ENCODE results near the gene LRRC8E.

Gene LRRC8E

DNA sequence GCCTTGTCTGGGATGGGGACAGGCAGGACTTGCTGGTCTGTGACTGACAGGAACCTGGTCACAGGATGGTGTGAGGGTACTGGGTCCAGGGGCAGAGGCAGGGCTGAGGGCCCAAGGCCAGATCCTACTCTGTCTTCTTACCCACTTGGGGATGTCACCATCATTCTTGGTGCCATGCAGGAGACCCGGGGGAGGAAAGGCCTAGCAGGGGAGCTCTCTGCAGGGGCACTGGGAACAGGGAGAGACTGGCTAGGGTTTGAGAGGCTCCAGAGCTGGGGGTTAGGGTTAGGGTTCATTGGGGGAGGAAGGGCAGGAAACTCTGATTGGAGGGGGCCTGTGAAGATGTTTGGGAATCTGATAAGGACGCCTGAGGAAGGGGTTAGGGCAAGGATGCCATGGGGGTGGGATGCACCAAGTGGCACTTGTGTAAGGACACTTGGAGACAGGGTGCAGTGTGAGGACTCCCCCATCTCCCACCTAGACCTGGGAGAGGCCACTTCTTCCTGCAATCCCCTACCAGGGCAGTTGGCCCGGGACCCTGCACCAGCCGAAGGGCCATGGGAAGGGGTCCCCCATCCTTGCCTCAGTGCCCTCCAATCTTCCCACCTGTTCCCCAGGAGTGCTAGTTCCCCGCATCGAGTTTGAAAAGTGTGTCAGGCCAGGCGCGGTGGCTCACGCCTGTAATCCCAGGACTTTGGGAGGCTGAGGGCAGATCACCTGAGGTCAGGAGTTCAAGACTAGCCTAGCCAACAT is 21.0 kb upstream of the LRRC8E start:
- no peak for DNase-seq

DNA sequence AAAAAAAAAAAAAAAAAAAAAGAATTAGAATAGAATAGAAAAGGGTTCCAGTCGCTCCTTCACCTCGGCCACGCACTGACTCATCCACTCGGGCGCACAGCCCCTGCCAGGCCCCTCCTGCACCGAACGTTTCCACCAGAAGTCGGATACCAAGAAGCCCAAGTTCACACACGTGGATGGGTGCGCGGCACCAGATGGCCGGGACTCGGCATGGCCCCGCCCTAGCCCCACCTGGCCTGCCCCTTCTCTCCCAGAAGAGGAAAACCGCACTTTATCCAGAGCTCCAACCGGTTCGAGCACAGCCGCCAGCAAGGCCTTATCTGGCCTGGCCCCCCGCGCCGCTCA is 20.0 kb upstream of the LRRC8E start:
- no peak for DNase-seq

DNA sequence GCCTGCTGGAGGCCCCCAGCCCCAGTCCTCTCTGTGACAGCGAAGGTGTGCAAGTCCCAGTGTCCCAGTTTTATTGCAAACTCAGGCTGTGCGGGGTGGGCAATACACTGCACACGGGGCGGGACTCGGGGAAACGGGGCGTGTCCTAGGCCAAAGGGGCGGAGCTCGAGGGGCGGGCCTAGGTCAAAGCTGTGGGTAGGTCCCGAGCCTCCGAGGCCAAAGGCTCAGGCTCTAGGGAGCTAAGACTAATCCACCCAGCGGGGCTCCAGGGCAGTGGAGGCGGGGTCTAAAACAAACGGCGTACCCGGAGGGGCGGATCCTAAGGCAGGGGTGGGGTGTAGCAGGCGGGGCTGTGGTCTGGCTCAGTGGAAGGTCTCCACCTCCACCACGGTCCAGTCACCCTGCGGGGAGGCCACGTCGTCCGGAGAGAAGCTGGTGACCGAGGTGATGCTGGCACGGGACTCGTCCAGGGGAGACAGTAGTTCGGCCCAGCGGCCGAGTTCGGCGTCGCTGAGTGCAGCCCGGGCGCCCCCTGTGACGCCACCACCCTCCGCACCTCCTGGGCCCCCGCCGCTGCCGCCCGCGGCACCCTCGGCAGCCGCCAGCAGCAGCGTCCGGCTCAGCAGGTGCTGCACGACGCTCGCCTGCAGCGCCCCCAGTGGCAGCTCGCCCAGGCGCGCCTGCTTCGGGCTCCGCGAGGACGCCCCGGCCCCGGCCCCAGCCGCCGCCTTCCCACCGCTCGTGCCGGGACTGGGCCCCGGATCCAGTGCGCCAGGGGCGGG is 19.4 kb upstream of the LRRC8E start:
- DNase-seq: peak in 40 of 58 donors; percentile 12 to 68 (median 53)

DNA sequence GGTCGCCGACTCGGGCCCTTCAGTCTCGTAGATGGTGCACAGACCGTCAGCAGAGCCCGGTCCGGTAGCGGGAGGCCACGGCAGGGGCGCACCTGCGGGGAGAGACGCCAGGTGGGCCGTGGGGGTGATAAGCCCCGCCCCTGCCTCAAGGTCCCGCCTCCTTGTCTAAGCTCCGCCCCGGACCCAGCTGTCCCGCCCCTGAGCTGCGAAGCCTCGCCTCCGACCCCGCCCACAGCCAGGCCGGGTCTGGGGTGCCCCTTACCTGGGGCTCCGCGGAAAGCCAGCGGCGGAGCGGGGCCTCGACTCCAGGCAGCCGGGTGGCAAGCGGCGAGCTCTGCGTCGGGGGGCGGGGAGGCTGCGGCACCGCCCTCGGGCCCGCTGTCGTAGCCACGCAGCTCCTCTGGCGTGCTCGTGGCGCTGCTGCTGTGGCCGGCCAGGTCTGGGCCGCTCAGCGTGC is 18.8 kb upstream of the LRRC8E start:
- DNase-seq: peak in 34 of 58 donors; percentile 19 to 66 (median 54)

DNA sequence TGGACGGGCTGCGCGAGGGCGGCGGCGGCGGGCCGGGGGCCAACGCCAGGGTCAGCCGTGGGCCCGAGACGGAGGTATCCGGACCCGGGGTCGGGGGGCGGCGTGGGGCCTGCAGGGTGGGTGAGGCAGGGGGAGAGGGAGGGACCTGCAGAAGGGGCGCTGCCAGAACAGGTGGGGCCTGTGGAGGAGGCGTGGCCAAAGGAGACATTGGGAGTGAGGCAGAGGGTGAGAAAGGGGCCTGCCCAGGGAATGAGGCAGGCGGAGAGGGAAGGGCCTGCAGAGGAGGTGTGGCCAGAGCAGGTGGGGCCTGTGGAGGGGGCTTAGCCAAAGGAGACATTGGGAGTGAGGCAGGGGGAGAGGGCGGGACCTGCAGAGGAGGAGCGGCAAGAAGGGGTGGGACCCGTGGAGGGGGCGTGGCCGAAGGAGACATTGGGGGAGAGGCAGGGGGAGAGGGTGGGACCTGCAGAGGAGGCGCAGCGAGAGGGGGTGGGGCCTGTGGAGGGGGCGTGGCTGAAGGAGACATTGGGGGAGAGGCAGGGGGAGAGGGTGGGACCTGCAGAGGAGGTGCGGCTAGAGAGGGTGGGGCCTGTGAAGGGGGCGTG is 18.3 kb upstream of the LRRC8E start:
- DNase-seq: peak in 25 of 58 donors; percentile 6 to 78 (median 51)

DNA sequence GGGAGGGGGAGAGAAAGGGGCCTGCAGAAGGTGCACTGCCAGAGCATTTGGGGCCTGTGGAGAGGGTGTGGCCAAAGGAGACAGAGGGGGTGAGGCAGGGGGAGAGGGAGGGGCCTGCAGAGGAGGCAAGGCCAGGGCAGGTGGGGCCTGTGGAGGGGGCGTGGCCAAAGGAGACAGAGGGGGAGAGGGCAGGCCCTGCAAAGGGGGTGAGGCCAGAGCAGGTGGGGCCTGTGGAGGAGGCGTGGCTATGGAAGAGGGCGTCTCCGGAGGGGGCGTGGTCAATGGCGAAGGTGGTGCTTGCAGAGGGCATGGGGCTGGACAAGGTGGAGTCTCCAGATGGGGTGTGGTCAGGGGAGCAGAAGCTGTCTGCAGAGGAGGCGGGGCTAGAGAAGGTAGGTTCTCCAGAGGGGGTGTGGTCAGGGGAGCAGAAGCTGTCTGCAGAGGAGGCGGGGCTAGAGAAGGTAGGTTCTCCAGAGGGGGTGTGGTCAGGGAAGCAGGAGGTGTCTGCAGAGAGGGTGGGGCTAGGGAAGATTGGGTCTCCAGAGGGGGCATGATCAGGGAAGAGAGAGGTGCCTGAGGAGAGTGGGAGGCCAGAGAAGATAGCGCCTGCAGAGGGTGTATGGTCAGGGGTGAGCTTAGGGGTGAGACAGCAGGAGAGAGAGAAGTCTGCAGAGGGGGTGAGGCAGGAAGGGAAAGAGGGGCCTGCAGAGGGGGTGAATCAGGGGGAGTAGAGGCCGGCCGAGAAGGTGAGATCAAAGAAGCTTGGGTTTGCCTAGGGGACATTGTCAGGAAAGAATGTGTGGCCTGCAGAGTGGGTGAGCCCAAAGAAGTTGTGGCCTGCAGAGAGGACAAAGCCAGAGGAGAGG is 17.5 kb upstream of the LRRC8E start:
- peak in 42 of 58 donors; percentile 8 to 84 (median 44) for DNase-seq

DNA sequence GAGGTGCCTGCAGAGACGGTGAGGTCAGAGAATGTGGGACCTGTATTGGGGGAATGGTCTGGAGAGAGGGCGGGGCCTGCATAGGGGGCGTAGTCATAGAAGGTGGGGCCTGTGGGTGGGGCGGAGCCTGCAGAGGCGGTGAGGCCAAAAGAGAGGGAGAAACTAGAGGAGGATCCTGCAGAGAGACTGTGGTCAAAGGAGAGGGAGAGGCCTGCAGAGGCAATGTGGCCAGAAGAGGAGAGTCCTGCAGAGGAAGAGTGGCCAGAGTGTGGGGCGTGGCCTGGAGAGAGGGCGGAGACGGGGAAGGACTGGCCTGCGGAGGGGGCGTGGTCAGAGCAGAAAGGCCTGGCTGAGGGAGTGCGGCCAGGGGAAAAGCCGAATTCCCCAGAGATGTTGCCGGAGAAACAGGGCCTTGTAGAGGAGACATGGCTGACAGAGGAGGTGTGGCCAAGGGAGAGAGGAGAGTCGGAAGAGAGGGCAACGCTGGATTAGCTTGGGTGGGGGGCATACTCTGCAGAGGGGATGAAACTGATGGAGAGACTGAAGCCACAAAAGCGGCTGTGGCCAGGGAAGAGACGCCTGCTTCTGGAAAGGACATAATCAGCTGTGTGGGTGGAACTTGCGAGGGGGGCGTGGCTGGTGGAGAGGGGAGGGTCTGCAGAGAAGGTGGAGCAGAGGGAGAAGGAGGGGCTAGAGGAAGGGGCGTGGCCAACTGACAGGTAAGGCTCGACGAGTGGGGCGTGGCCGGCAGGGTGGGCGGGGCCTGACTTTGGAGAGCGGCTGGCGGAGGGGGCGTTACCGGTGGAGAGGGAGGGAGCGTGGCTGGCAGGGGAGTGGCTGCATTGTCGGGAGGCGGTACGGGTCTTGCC is 16.6 kb upstream of the LRRC8E start:
- peak in 50 of 58 donors; percentile 14 to 83 (median 52) for DNase-seq

DNA sequence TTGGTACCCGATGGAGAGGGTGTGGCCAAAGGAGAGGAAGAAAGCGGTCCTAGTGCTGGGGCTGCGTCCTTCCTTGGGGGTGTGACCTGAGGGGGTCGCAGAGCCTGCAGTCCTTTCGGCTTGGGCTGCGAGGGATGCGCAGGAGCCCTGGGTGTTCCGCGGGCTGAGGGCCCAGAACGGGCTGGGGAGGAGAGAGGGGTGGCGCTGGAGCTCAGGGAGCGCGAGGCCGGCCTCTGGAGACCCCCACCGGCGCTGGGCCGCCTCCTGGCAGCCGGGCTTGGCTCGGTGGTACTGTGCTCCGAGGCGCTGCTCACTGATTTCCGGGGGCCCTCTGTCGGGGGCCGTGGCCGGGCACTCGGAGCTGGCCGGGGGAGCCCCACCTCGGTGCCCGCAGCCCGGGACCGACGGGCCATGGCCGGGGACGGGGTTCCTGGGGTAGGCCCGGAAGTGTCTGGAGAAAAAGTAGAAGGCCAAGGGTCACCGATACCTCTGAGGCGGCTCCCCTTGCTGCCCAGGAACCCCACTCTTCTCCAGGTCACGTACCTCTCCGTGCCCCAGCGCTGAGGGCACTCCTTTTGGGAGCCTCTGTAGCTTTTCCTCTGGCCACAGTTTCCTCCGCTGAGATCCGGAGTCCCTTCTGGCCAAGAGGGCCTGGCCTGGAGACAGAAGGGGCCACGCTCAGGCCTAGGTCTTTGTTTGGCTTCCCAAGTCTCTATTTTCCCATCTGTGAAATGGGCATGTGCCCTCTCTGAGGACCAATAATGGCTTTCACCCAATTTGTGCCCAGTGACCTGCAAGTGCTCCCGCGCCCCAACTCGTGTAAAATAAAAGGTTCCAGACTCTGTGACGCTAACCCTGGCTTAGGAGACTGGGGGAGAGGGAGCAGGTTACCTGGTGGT is 15.8 kb upstream of the LRRC8E start:
- no peak for DNase-seq

DNA sequence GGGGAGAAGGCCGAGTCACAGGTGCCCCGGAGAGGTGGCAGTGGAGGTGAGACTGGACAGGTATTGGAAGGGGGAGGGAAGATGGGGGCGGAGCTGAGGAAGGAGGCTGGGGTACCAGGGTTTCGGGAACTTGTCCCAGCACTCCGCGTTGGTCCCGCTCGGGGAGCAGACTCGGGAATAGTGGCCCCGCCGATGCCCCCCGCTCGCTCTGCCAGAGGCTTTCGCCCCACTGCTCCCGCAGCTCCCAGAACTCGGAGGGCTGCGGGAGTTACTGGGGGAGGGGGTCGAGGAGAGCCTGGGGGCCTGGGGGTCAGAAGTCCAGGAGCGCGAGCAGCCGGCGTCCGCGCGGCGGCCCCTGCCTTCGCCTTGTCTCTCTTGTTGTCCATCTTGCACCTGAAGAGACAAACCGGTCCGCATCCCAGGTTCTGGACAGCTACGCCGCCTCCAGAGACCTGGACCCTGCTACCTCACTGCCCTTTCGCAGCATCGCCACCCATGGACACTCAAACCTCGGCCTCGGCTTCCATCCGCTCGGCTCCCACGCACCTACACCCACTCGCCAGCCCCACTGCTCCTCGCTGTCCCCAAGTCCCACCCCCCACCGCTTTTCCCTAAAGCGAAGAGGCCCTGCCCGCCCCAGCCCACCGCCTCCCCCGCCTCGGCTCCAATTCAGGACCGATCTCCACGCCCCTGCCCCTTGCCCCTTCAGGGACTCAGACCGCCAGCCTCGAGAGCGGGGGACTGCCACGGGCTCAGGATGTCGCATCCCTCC is 14.8 kb upstream of the LRRC8E start:
- DNase-seq: peak in 5 of 58 donors; percentile 13 to 55 (median 31)

DNA sequence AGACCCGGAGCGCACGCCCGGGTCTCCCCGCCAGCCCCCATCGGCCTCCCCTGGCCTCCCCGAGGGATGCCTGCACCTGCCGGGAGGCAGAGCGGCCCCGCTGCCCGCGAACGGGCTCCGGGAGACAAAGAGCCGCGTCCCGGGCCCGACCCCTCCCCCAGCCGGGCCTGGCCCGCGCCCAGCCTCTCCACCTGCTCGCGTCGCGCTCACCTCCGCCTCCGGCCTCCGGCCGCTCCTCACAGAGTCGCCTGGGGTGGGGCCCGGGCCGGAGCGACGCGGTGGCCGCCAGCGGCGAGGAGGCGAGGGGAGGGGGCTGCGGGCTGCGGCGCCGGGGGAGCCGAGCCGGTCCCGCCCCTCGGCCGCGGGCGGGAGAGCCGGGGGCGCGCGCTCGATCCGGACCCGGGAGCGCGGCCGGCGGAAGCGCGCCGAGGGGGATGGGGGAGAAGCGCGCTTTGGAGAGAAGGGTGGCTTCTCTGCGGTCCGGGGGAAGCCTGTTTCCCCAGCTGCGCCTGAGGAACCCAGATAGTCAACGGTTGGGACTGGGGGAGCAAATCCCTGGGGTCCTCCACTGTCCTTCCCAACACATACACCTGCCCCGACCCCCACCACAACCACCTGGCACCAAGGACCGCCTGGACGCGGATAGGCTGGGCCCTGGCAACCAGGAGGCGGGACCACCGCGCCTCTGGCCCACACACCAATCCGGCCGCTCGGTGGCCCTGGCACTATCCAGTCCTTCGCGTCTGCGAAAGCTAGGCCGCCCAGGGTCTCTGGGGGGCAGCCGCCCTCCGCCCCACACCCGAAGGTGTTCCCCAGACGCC is 14.0 kb upstream of the LRRC8E start, which contains the start of gene PRR36:
TSS of gene PRR36 (minus strand) at position 315 of the 821 bp plus-strand sequence. CDS start 701 bp downstream, outside the sequence.
- peak in 51 of 58 donors; percentile 16 to 83 (median 58) for DNase-seq

DNA sequence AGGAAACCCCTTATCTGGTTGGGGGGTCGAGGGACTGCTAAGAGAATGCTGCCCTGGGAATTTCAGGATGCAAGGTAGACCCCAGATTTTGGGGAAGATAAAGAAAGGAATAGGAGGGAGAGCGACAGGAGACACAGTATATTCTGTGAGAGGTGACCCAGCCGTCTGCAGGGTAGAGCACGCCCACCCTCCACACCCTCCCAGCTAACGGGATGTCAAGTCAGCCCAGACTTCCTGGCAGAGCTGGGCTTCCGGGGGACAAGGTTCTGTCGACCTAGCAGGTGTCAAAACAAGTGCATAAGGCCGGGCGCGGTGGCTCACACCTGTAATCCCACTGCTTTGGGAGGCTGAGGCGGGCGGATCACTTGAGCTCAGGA is 13.4 kb upstream of the LRRC8E start:
- no peak for DNase-seq

DNA sequence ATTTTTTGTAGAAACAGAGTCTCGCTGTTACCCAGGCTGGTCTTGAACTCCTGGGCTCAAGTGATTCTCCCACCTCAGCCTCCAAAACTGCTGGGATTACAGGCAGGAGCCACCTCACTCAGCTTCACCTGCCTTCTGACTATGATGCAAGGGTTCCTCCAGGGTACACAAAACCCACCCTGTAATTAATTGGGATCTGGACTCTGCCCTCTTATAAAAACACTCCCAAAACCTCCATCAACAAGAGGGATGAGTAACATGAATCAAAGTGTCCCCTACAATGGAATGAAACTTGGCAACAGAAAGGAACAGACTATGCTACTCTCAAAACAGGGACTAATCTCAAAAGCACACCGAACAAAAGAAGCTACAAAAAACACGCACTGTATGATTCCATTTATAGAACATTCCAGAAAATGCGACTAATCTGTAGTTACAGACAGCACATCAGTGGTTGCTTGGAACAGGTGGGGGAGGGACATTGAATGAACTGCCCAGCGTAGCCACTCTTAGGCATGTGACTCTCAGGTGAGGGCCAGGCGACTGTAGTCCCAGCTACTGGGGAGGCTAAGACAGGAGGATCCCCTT is 11.0 kb upstream of the LRRC8E start:
- no peak for DNase-seq

DNA sequence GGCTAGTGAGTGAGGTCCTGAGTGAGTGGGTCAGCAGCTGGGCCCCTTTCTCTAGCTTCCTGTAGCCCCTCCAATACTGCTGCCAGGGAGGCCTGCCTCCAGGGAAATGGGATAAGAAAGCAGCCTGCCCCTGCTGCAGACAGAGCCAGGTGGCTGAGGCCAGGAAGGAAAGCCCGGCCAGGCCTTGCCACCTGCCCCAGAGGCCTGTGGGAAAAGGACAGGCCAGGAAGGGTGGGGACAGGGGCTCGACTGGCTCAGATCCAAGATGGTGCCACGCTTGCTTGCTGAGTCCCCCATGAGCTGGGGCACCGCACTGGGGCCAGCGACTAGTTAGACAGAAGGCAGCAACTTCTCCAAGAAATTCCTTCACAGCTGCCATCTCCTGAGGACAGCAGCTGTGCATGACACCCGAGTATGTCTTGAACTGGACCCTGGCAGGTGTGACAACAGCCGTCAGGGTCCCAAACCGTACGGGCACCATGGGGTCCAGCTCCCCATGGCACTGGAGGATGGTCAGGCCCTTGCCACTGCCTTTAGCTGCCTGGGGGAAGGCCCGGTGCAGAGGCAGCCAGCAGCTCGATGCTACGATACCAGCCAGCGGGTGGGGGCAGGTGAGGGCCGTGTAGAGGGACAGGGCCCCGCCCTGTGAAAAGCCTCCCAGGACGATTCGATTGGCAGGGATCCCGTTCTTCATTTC is 9.1 kb upstream of the LRRC8E start:
- no peak for DNase-seq

DNA sequence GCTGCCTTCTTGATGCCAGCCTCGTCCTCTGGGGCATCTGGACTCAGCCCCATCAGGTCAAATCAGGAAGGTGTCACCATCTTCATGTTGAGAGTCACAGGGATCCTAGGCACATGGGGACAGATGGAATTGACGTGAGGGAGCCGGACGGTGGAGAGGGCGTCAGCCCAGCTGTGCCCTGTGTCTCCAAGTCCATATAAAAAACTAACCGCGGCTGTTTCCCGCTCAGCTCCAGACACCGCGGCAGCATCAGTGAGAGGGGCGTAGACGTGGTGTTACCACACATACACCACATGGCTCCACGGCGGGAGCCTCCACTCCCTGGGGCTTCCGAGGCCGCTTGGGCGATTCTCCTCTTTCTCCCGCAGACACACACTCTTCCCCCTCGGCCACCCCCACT is 8.5 kb upstream of the LRRC8E start:
- DNase-seq: no peak

DNA sequence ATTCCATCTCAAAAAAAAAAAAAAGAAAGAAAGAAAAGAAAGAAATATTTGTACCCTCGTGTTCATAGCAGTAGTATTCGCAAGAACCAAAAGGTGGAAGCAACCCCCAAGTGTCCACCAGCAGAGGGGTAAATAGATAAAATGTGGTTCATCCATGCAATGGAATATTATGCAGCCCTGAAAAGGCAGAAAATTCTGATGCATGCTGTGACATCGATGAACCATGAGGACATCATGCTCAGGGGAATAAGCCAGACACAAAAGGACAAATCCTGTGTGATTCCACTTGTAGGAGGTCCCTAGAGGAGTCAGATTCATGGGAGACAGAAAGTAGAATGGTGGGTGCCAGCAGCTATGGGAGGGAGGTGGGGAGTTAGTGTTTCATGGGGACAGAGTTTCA is 6.4 kb upstream of the LRRC8E start:
- no peak for DNase-seq

DNA sequence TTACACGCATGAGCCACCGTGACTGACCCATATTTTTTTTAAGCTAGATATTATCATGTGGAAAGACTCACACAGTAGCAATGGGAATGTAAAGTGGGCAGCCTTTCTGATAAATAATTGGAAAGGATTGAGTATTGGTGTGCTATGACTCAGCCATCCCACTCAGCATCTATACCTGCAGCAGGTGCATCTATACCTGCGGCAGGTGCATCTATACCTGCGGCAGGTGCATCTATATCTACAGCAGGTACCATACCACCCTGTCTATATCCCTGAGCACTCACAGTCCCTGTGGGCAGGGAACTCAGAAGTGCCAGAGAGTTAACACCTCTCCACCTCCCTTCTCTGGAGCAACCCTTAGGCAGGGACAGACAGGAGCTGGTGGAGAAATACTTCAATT is 5.2 kb upstream of the LRRC8E start:
- no peak for DNase-seq
